GM21825 (cell line): ENCODE results near the gene ABLIM2.

Experiments
- ATAC-seq: cut with Tn5 transposase; IDR thresholded peaks from one replicate; pipeline ENCODE4 v1.9.1; 2021; ENCODE audit warnings: mild to moderate bottlenecking, moderate library complexity; ENCODE audit not compliant: unreplicated experiment

Gene ABLIM2

DNA sequence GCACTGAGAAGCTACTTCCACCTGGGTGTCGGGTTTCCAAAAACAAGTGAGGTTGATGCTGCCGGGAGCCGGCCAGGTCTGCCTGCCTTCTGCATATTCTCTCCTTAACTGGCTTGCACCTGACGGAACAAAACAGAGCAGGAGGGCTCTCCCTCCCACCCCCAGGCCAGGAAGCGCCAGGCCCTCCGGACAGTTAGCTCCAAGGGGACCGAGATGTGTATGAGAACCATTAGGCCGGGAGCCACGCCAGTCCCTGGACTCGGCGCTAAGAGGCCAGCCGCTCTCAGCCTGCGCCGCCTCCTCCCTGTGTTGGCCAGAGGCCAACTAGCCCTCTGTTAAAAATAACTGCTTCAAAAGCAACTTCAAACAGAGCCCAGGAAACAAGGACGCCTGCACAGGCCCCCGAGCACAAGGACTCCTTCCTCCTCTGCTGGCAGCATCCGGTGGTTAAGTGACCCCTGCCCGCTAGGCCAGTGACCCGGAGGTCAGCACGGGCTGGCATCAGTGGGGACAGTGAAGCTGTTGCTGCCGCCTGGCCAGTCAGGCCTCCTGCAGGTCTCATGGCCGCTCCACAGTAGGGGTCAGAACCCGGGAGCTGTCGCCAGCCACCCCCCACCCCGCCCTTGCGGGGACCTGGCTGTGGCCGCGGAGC is 107.9 kb downstream of the ABLIM2 start:
- no peak for ATAC-seq

DNA sequence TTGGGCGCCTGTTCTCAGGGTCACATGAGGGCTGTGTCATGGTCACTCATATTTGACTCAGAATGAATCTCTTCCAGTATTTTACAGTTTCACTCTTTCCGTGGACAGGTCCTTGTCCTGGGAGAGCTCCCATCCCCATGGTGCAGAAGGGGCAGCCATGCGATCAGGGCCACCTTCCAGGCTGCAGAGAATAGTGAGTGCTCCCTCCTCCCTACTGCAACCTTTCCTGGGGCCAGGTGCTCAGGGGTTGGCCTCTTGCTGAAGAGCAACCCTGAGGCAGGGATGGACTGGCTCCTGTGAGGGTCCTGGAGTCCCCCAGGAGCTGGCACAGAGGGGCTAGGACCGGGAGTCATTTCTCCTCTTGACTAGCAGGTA is 108.4 kb downstream of the ABLIM2 start:
- ATAC-seq, result no peak

DNA sequence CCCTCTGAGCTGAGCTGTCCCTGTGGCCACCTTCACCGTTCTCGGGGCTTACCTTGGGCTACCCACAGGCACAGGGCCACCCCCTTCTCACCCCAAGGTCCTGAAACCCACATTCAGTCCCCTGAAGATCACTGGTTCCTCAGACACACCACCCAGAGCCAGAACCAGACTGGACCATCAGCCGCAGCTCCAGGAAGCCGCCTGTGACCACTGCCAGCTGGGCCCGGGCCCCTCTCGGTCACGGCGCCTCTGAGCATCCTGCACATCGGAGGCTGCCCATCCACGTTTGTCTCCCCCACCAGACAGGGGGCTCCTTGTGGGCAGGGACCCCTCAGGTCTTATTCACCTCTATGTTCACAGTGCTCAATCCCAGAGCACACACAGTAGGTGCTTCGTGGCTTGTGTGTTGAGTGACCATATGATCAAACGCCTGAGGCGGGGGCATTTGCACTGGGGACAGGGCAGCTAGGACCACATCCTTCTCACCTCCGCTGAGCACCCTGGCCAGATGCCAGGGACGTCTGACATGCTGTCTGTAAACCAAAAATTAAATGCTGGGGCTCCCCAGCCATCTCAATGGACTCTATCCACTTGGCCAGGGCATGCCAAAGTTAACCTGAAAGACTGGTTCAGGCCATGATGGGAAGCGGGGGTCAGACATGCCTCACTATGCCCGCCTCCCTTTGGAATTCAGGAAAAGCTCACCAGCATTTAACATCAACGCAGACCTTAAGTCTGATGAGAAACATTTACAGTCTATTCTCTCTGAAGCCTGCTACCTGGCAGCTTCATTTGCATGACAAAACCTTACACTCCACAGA is 109.5 kb downstream of the ABLIM2 start:
- ATAC-seq, result no peak

DNA sequence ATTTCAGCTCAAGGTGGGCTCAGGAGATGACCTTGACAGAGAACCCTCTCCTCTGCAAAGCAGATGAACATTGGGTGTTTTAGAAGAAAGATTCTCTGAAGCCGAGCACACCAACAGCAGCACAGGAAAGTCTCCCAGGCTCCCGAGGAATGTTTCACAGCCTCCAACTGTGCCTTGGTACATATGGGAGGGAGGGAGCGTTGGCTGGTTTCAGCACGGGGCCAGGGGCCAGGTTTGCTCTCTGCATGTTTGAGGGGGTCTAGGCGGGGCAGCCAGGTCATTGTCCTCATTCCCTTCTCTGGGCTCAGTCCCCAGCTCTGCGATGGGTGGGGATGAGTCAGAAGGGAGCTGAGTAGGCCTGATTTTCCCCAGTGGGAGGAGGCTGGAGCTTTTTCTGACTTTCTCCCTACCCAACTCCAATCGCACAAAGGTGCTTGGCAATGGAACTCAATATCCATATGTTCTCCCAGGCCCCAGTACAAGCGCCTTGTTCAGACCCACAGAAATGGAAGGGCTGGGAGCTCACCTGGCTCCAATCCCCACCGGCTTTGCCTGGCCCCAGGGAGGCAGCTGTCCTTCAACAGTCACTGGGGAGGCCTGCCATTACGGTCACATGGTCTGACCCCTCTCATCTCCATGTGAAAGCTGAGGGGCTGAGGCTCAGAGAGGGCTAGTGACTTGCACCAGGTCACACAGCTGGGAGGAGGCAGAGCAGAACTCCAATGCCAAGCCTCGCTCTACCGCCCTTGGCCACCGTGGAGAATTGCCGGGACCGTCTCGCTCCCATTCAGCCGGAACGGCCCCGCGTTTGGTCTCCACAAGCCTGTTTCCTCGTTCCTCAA is 110.6 kb downstream of the ABLIM2 start:
- no peak for ATAC-seq

DNA sequence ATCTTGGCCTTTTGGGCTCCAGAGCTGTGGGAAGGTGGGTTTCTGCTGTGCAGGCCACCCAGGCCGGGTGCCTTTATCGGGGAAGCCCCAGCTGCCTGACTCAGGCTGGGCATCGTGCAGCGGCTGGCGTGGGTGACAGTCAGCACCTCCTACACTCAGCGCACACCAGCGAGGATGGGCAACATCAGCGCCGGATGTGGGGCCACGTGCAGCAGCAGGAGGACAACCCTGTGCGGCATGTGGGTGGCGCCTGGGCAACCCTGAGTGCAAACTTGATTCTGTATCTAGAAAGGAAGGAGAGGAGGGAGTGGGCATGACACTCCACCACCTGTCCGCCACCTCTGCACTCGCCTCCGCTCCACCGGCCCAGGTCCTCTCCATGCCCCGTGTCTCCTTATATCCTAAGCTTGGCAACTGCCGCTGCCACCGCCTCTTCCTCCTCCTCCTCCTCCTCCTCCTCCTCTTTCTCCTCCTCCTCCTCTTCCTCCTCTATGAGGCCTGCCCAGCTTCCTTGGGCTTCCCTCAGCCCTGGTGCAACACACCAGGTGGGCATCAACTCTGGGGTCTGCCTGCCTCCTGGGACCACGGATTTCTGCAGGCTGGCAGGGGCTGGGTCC is 111.6 kb downstream of the ABLIM2 start:
- no peak for ATAC-seq

DNA sequence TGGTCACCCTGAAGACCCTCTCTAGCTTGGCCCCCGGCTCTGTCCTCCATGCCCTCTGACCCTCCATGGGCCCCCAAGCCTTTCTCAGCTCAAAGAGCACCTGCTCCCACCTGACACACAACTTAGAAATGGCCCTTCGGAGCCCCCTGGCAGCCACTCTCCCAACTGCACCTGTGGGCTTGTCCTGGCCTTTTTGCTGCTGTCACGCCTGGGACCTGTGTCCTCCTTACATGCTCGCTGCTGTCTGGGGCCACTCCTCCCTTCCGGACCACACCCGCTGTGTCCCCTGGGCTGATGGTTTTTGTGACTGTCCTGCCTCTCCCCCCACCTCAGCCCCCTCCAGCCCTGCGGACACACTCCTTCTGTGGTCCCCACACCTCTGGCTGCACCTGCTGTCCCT is 112.7 kb downstream of the ABLIM2 start:
- no peak for ATAC-seq

DNA sequence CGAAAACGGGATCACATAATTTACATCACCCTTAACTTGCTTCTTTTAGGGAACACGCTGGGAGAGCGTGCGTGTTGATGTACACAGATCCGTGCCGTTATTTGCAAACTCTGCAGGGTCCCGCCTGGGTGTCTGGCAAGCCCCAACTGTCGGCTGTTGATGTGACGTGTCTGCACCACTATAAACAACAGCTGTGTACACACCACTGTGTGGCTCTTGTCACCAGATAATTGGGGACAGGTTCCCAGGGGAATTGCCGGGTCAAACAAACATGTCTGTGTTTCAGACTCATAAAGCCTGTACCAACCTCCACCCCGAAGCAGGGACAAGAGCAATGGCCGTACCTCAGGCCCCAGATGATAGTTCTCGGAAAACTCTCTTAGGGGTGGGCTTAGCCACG is 113.9 kb downstream of the ABLIM2 start:
- no peak for ATAC-seq

DNA sequence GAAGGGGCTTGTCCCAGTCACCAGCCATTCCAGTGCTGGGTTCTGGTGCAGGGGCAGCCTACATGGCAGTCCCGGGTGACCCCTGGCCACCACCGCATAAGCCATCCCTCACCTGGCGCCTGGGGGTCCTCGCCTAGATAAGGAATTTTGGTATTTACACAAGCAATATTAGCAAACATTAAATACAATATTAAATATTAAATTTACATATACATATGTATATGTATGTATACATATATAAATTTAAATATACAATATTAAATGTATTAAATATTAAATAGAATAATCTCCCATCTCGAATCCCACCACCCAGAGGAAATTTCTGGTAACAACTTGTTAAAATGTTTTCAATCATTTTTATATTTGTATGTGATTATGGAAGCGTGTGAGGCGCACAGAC is 114.4 kb downstream of the ABLIM2 start:
- ATAC-seq, result no peak

DNA sequence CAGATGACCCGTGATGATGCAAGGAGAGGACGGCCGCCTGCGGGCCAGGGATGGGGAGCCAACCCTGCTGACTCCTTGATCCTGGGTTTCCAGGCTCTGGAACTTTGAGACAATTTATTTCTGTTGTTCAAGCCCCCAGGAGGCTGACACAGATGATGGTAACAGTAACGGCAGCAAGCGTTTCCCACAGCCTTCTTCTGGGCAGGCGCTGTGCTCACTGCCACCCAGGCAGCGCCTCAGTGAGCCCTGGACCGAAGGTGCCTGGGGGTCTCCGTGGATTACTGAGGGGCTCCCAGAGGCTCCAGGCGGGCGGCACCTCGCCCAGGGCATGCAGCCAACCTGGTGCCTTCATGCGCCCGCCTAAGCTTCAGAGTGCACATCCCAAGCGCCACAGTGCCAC is 115.0 kb downstream of the ABLIM2 start:
- no peak for ATAC-seq

DNA sequence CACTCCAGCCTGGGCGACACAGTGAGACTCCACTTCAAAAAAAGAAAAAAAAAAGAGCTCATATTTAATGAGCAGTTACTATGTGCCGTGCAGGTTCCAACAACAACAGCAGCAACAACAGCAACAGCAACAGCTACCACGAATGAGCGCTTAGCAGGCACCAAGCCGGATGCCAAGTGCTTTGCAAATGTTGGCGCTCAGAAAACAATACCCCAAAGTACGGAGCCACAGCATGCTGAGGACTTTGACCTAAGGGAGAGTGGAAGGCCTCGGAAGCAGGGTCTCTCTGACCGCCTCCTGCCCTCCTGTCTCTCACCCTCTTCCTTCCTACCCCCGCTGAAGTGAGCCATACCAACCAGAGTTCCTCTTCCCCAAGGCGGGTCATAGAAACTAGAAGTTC is 116.7 kb downstream of the ABLIM2 start:
- ATAC-seq, result no peak

DNA sequence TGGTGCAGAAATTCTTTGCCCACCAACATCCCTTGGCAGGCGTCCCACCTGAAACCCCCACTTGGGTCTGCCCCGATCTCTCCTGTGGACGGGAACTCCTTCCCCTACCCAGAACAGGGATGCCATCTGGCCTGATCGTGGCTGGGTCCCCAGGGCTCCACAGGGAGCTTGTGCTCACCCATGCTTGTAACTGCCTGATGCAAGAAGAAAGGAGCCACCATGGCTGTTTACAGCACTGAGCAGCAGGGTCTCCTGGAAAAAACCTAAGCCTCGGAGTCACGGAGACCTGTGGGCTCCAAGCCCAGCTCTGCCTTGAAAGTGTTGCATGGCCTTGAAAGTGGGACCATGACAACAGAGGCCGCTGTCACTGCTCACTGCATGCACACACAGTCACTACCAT is 117.4 kb downstream of the ABLIM2 start:
- no peak for ATAC-seq

DNA sequence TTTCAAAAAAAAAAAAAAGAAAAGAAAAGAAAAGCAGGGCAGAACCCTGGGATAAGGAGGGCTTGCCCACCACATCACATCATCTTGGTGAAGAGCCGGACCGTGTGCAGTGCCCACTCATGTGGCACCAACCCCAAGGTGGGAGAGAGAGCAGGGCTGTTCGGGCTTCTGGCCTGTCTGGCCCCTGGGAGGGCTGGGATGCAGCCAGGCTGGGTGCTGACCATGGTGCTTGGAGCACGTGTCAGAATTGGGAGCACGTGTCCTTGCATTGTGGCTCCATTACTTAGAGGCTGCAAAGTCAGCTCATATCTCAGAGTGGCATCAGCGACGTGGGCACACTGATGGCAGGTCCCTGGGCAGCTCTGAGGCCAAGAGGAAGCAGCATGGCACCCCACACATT is 118.0 kb downstream of the ABLIM2 start:
- no peak for ATAC-seq

DNA sequence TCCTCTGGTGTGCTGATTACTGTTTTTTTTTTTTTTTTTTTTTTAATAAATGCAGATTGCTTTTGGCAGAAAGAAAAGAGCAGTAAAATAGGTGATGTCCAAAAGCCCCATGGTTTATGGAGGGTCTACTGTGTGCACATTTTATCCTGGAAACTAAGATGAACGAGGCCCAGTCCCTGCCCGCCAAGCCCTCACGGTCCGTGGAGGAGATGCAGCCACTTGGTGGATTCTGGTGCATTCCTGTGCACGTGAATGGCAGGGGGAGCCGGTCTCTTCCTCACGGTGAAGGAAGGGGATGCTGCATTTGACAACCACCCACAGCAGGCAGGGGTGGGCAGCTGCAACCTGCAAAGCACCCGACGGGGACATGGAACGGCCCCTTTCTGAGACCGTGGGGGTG is 118.8 kb downstream of the ABLIM2 start:
- ATAC-seq, result no peak

DNA sequence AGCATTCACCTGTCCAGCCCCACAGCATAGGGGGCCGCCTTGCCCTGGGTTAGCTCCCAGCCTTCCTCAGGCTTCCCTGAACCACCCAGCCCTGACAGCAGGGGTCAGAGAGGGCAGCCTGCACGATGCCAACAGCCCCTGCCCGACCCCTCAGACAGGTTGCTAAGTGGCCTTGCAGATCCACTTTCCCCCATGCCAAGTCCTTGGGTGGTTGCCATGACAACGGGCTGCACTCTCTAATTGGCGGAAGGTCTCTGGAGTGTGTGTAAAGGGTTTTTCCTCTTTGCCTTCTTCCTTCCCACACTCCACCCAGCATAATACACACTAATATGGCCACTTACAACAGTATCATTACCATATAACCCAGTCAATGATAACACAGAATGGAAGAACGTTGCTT is 119.3 kb downstream of the ABLIM2 start:
- ATAC-seq, result no peak

DNA sequence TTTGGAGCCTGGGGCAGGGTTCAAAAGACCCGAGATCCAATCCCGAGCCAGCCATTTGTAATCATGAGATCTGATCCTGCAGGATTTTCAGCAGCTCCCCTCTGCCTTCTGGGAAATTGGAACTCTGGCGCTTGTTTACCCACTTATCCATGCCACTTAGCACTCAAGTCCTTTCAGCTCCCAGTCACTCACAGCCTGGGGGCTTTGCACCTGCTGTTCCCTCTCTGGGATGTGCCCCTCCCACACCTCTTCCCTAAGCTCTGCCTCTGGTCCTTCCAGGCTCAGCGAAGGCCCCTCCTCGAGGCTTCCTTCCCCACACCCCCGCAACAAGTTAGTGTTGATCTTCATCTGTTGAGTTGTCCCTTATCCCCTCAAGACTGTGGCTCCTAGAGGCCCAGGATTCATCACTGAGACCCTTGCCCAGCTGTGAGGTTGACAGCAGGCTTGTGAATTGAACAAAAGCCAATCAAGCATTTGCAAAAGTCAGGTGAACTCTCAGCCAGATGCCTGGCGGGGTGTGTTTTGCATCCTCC is 119.8 kb downstream of the ABLIM2 start:
- no peak for ATAC-seq

DNA sequence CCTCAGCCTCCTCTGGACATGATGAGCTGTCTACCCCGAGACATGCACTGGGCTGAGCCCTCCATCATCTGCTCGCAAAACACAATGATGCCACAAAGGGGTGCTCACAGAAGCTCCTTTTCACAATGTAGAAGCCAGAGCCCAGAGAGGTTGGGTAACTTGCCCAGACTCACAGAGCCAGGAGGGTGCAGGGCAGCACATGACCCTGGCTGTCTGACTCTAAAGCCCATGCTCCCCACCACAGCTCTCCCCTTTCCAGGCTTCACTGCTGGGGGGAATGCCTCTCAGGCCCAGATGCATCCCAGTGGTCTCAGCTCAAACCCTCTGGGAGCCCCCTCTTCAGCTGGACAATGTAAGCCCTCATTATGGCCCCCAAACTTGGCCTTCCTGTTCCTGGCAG is 120.5 kb downstream of the ABLIM2 start:
- no peak for ATAC-seq

DNA sequence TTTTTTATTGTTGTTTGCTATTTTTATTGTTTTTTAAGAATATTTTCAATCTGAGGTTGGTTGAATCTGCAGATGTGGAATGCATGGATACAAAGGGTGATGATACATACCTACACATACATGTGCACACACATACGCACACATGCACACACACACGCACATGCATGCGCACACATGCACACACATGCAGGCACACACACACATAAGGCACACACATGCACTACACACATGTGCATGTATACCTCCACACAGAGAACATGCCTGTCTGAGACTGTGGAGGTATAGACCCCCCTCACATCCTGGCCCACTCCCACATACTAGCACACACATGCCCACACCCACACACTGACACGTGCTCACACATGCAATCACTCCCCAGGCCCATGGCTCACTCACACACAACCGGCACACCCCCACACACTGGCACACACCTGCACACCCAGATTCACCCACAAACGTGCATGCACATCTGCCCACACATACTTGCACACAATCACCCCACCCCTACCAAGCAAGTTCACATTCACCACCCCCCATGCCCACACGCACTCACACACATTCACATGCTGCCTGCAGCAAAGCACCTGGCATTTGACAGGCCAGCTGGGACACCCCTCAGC is 121.4 kb downstream of the ABLIM2 start:
- no peak for ATAC-seq

DNA sequence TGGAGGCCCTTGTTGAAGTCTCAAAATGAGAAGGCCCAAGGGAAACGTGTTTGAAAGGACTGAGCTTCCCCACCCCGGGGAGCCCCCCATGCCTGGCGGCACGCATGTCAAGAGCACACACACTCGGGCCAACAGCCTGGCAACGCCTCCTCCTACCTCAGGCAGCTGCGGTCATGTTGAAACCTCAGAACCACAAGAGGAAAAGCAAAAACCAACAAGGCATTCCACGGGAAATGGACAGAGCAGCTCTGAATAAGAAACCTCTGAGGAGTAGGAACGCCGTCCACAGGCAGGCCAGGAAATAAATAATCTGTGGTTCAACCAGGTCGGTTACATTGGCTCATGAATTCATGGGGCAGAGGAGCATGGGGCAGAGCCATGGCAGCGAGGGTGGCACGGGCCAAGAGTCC is 123.2 kb downstream of the ABLIM2 start:
- ATAC-seq, result no peak

DNA sequence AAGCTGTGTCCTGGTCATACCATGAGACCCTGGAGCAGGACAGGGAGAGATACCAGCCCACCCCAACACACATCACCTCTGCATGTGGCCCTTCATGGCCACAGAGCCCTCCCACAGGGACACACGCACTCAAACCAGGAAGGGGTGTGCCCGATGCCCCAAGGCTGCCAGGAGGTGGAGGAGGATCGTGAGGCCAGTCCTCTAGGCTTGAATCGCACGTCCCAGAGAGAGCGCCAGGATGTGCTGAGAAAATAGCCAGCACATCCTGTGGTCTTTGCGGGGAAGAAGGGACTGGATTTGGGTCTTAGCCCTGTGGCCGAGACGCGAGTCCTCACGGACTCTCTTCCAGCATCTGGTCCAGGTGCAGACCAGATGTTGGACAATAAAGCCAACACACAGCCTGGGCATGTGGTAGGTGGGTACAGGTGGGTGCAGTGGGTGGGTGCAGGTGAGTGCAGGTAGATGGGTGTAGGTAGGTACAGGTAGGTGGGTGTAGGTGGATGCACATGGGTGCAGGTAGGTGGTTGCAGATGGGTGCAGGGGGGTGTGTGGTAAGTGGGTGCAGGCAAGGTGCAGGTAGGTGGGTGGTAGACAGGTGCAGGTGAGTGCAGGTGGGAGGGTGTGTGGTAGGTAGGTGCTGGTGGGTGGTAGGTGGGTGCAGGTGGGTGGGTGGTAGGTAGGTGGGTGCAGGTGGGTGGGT is 124.6 kb downstream of the ABLIM2 start:
- ATAC-seq, result no peak
